Neural crest cell (in vitro differentiated cells): Measurements from ENCODE around the gene AGBL1. TPM values are rescaled to one million over a fixed set of nuclear protein-coding genes. Genes with fewer than 3 reads are reported as not detected.
"Not testable (repeated sequence)": the region's sequence is repeated elsewhere in the genome, so short reads cannot be mapped to it uniquely, and the experiment has no call there.

Source experiments
- DNase-seq: peaks from one replicate; pipeline ENCODE4 v3.0.0; 2021; ENCODE audit warnings: low read depth, mixed read lengths, low spot score
- H3K27ac Mint-ChIP-seq: one replicate; pipeline ENCODE4 v1.8.0; 2021; ENCODE audit warnings: mild to moderate bottlenecking, mixed read lengths; ENCODE audit not compliant: unreplicated experiment
- H3K27me3 Mint-ChIP-seq: 2 replicates; pipeline ENCODE4 v1.8.0; 2021; ENCODE audit warnings: low read depth, mild to moderate bottlenecking, mixed read lengths
- H3K36me3 Mint-ChIP-seq: 2 replicates; pipeline ENCODE4 v1.8.0; 2021; ENCODE audit warnings: low read depth, mild to moderate bottlenecking, mixed read lengths
- H3K4me1 Mint-ChIP-seq: 2 replicates; pipeline ENCODE4 v1.8.0; 2021; ENCODE audit warnings: mixed read lengths
- H3K4me3 Mint-ChIP-seq: one replicate; pipeline ENCODE4 v1.8.0; 2021; ENCODE audit warnings: mild to moderate bottlenecking, mixed read lengths
- H3K9me3 Mint-ChIP-seq: 2 replicates; pipeline ENCODE4 v1.8.0; 2021; ENCODE audit warnings: mixed read lengths
- total RNA-seq: library from RNA; stranded (reverse); gene quantifications from 2 replicates; pipeline ENCODE4 v1.2.1, GENCODE V29; 2021
- TF ChIP-seq, protein P1 (sequence below): fragments of 200-600 bp; sonication (generic); conservative IDR thresholded peaks from 2 replicates; pipeline ENCODE4 v1.5.0; 2021; ENCODE audit warnings: antibody characterized with exemption, mild to moderate bottlenecking

AGBL1 gene
- total RNA-seq, 1 donor from 2014 or later = 0.05 TPM

DNA sequence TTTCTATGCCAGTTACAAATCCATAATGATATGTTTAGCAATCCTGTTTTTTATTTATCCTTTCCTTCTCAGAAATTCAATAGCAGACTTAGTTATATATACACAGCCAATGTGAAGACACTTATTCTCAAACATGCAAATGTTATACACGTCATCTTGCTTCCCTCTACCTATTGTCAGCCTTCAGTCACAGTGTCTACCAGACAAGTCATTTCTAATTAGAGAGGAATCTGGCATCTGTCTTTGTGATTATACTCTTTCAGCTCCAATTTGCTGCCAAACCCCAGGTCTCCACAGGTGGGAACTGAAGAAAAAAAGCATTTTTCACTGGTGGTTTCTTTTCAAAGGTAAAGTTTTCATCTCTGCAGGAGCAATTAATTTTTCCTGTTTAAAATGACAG is 793.1 kb downstream of the AGBL1 start:
- TF ChIP-seq, protein P1, sequence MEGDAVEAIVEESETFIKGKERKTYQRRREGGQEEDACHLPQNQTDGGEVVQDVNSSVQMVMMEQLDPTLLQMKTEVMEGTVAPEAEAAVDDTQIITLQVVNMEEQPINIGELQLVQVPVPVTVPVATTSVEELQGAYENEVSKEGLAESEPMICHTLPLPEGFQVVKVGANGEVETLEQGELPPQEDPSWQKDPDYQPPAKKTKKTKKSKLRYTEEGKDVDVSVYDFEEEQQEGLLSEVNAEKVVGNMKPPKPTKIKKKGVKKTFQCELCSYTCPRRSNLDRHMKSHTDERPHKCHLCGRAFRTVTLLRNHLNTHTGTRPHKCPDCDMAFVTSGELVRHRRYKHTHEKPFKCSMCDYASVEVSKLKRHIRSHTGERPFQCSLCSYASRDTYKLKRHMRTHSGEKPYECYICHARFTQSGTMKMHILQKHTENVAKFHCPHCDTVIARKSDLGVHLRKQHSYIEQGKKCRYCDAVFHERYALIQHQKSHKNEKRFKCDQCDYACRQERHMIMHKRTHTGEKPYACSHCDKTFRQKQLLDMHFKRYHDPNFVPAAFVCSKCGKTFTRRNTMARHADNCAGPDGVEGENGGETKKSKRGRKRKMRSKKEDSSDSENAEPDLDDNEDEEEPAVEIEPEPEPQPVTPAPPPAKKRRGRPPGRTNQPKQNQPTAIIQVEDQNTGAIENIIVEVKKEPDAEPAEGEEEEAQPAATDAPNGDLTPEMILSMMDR = no peak
- no peaks in the 10 kb centered on the region for H3K9me3 Mint-ChIP-seq
- no peak overlapping the region for H3K27ac Mint-ChIP-seq
- no peaks in the 10 kb centered on the region for H3K4me1 Mint-ChIP-seq
- DNase-seq = no peak
- H3K27me3 Mint-ChIP-seq = no peaks in the 10 kb centered on the region
- H3K36me3 Mint-ChIP-seq = no peaks in the 10 kb centered on the region
- no peak overlapping the region for H3K4me3 Mint-ChIP-seq

DNA sequence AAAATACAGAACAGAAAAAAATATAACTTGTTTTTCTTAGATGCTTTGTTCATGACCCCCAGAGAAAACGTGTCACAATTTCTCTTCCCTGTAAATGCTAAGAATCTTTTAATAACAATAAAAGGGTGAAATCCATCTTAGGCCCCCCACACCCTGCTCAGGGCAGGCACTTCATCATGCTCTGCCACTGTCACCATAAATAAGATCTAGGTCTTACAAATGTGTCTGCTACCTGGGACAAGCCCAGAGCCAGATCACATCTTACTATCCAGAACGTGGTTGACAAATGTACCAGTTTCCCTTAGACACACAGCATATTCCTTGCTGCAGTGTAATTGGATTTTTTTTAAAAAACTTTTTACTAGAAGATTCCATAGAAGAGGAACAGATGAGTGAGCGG is 795.4 kb downstream of the AGBL1 start:
- TF ChIP-seq, protein P1 = no peak
- H3K4me1 Mint-ChIP-seq = no peaks in the 10 kb centered on the region
- H3K9me3 Mint-ChIP-seq = no peaks in the 10 kb centered on the region
- no peaks in the 10 kb centered on the region for H3K36me3 Mint-ChIP-seq
- H3K4me3 Mint-ChIP-seq = no peak overlapping the region
- DNase-seq = no peak
- H3K27me3 Mint-ChIP-seq = no peaks in the 10 kb centered on the region
- H3K27ac Mint-ChIP-seq = no peak overlapping the region

DNA sequence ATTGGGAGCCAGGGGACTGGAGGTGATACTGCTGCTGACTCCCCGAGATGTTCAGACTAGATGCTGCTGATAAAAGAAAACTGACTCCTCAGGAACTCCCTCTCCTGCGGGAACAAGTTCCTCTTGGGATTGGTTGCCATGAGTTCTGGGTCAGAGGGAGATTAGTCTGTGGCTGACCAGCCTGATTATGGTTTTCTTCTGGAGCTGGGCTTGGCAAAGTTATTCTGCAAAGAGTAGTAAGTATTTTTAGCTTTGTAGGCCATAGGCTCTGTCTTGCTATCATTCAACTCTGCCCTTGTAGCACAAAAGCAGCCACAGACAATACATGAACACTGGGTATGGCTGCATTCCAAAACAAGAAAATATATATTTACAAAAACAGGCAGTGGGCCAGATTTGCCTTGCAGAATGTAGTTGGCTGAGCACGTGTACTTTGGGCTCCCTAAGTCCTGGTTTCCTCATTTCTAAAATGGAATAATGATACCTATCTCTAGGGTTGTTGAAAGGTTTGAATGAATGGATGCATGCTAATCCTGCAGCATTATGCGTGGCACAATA is 796.8 kb downstream of the AGBL1 start:
- H3K27me3 Mint-ChIP-seq = no peaks in the 10 kb centered on the region
- H3K9me3 Mint-ChIP-seq = no peaks in the 10 kb centered on the region
- H3K4me3 Mint-ChIP-seq = no peak overlapping the region
- H3K4me1 Mint-ChIP-seq = no peaks in the 10 kb centered on the region
- H3K36me3 Mint-ChIP-seq = no peaks in the 10 kb centered on the region
- DNase-seq = no peak
- H3K27ac Mint-ChIP-seq = no peak overlapping the region
- TF ChIP-seq, protein P1 = no peak

DNA sequence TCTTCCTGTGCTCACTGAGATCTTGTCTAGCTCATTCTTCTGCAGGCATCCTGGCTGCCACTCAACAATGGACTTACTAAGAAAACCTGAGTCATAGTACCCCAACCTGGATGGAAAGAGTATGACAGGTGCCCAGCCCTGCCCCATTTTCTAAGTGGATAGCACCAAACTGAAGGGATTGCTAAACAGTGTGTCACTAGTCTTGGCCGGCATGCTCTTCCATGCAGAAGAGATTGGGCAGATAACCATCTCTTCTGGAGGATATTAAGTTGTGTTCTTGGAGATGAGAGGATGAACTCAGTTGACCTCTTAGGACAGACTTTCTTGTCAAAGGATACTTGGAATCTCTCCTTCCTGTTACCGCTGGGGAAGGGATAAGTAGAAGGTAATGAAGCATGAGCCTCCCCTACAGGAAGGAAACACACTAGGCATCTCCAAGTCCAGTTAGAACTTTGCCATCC is 797.5 kb downstream of the AGBL1 start:
- TF ChIP-seq, protein P1 = no peak
- no peak overlapping the region for H3K27ac Mint-ChIP-seq
- no peaks in the 10 kb centered on the region for H3K36me3 Mint-ChIP-seq
- DNase-seq = no peak
- no peaks in the 10 kb centered on the region for H3K27me3 Mint-ChIP-seq
- H3K4me3 Mint-ChIP-seq = no peak overlapping the region
- H3K4me1 Mint-ChIP-seq = no peaks in the 10 kb centered on the region
- H3K9me3 Mint-ChIP-seq = no peaks in the 10 kb centered on the region

DNA sequence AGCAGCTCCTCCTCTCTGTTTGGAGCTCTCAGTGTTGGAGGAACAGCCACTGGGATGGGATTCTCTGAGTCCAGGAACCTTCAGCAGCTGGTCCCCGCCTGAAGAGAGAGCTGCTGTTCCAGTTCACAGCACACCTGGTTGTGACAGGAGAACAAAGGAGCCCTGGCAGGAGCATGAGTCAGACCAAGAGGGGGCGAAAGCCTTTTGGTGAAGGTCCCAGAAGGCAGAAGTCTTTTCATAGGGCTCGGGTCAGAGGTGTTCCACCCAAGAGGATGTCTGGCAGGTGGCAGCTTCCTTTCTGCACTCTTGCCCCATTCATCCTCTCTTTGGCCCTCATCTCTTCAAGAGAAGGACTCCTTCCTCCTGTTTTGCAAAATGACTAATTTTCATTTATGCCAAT is 799.2 kb downstream of the AGBL1 start:
- not testable (repeated sequence) for H3K27me3 Mint-ChIP-seq, H3K4me1 Mint-ChIP-seq, H3K36me3 Mint-ChIP-seq, H3K27ac Mint-ChIP-seq, H3K9me3 Mint-ChIP-seq, H3K4me3 Mint-ChIP-seq, DNase-seq

DNA sequence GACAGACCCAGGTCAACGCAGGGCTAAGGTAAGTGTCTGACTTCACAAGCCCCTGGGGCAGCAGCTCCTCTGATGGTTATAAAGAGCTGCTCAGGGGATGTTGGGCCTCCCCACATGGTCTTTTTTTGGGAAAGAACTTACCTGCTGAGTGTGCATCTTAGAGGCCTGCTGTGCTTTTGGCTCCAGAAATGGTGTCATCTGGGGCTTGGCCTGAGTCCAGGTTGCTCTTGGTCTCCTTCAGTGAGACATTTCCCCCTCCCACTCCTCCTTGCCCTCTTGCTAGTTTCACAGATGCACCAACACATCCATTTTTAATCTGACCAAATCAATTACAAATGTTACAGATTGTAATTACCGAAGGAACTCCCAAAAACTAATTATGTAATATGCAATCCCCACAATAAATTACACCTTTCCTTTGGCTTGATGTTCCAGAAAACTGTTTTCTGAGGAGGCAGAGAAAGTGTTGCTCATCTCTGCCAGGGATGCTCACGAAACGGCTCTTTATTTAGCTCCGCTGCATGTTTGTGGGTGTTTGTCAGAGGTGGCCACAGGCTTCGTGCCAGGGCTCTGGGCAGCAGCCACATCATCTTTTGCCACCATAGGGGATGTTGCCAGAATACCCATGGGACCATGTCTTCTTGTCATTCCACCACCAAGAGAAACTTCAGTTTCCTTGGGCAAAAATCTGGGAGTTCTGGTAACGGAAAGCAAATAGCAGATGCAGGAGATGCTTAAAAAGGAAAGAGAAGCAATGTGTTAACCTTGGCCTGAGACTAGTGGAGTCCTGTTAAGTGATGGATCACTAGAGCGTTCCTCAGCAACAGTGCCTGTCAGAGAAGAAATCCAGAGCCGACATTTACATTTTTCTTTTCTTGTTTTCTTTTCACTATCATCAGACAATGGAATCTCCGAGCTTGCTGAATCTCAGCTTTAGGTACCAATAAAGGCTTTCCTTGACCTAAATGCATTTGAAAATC is 799.9 kb downstream of the AGBL1 start:
- Mint-ChIP-seq H3K4me1 (no peaks in the 10 kb centered on the region), H3K36me3 (no peaks in the 10 kb centered on the region), H3K27ac (no peak overlapping the region), H3K9me3 (no peaks in the 10 kb centered on the region), H3K4me3 (no peak overlapping the region), H3K27me3 (no peaks in the 10 kb centered on the region)
- DNase-seq = no peak
- TF ChIP-seq, protein P1 = no peak
